ENCODE data around the gene LEP. TPM values are rescaled to one million over a fixed set of nuclear protein-coding genes. Genes with fewer than 3 reads are reported as not detected.

LEP gene
- total and polyA plus RNA-seq, 9 of the 15 experiments (the other 6 are each of a cell fraction or from before 2014, with no cell fraction given): not detected

- TF ChIP-seq MGA (IDR thresholded peaks at IDR 0.05) (peak; percentile 14; the same call in 1 of the 2 replicates), NCOR1 (IDR thresholded peaks at IDR 0.05) (no peak), DDX20 (tag; IDR thresholded peaks at IDR 0.05; ENCODE audit: low read depth) (no peak)
These were observed 21.4 kb downstream of the LEP start (continued) for GRCh38 chr7:128262273-128263028.
